NCI-H1092 treated with DMSO at 0.1 percent for 48 hours (cell line): Measurements from ENCODE around the gene ACOT2.
"Not testable (repeated sequence)": the region's sequence is repeated elsewhere in the genome, so short reads cannot be mapped to it uniquely, and the experiment has no call there.

Experiments
- DNase-seq: peaks from one replicate; lab custom pipeline; 2025; lab: John Stamatoyannopoulos, UW

ACOT2 gene

GRCh38 chr14:73567951-73568885, 795 bp upstream of the ACOT2 start:
- peak; percentile 2 for DNase-seq

- not testable (repeated sequence) for DNase-seq
These were observed 178 bp upstream of the ACOT2 start for GRCh38 chr14:73568886-73569184.

DNA sequence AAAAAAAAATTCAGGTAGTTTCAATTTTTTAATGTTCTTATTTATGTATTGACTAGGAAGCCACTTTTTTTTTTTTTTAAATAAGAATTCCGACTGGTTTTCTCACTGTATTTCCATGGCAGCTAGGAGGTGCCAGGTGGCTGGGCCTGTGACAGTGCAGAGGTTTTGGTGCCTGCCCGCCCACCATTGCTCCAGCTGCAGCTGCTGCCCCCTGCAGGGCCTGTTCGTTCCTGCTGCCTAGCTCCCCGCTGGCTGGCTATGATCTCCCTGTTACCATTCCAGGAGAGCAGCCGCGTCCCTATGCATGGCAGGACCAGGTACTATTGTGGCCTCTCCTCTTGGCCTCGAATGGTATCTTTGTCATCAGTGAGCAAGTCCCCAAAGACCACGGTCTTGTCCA, 1.9 kb downstream of the ACOT2 start:
- DNase-seq, result peak; percentile 10

GRCh38 chr14:73573034-73573433, 4.0 kb downstream of the ACOT2 start:
- DNase-seq, result not testable (repeated sequence)

DNA sequence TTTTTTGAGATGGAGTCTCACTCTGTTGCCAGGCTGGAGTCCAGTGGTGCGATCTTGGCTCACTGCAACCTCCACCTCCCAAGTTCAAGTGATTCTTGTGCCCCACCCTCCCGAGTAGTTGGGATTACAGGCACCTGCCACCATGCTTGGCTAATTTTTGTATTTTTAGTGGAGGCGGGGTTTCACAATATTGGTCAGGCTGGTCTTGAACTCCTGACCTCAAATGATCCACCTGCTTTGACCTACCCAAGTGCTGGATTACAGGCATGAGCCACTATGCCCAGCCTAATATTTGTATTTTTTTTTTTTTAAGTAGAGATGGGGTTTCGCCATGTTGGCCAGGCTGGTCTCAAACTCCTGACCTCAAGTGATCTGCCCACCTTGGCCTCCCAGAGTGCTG, 4.7 kb downstream of the ACOT2 start:
- DNase-seq, result not testable (repeated sequence)

DNA sequence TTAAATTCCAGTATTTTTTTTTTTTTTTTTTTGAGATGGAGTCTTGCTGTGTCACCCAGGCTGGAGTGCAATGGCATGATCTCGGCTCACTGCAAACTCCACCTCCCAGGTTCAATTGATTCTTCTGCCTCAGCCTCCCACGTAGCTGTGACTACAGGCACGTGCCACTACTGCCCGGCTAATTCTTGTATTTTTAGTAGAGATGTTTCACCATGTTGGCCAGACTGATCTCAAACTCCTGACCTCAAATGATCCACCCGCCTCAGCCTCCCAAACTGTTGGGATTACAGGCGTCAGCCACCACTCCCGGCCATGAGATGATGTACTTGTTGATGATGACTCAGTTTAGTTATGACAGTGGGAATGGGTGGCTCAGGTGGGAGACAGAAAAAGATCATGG, 5.2 kb downstream of the ACOT2 start:
- DNase-seq, result not testable (repeated sequence)

- no peak for DNase-seq
These were observed 7.4 kb downstream of the ACOT2 start for GRCh38 chr14:73576391-73576790.

- DNase-seq, result not testable (repeated sequence)
These were observed 8.2 kb downstream of the ACOT2 start for GRCh38 chr14:73577214-73577613.

DNA sequence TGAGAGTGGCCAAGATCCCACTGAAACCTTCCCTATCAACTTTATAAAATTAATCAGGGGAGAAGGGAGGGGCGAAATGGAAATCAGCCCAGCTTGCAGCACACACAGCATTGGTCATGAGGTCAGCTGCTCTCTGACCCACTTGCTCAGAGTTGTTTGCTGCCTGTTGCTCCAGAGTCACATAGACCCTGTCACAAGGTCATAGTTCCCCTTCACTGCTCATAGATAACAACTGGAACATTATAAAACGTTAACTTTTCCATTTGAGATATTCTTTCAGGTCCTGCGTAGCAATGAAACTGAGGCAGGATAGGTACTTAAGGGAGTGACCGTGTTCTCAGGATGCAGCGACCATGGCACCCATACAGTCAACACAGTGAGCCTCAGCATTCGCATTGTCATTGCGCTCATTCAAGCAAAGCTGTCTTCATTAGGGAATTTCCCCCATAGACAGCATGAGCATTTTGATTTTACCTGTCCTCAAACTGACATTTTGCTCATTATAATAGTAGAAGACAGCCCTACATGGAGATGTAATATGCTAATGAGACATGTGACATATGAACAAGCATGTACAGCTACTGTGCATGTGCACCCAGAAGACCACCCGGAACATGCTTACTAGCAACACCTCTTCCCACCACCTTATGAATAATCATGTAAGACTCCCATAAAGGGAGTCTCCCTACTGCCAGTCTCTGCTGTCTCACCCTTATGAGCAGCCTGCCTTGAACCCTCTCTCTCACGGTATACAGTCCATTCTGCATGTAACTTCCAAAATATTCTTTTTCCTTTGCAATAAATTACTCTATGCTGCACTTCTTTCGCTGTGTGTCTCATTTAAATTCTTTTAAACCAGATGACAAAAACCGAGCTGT, 13.3 kb downstream of the ACOT2 start:
- DNase-seq, result not testable (repeated sequence)

DNA sequence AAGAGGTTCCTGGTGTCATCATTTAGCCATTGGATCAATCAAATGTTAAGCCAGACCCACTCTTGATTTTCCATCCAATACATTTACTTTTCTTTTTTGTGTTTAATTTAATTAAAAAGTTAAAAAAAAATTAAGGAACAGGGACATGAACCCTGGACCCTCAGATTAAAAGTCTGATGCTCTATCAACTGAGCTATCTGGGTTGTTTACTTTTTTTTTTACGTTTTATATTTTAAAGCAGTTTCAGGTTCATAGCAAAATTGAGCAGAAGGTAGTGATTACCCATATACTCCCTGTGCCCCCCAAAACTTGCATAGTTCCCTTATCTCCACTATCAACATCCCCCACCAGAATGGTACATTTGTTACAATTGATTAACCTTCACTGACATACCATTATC, 19.7 kb downstream of the ACOT2 start:
- DNase-seq, result no peak

DNA sequence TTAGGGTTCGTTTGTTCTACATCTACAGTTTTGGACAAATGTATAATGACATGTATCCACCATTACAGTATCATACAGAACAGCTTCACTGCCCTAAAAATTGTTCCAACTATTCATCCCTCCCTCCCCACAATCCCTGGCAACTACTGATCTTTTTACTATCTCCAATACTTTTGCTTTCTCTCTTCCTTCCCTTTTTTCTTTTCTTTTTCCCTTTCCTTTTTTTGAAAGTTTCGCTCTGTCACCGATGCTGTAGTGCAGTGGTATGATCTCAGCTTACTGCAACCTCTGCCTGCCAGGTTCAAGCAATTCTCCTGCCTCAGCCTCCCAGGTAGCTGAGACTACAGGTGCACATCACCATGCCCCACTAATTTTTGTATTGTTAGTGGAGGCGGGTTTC, 20.1 kb downstream of the ACOT2 start:
- DNase-seq, result no peak

DNA sequence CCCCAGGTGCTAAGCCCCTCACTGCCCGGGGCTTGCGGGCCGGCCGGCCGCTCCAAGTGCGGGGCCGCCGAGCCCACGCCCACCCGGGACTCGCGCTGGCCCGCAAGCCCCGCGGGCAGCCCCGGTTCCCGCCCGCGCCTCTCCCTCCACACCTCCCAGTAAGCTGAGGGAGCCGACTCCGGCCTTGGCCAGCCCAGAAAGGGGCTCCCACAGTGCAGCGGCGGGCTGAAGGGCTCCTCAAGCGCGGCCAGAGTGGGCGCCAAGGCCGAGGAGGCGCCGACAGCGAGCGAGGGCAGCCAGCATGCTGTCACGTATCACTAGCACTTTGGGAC, 21.6 kb downstream of the ACOT2 start:
- not testable (repeated sequence) for DNase-seq

GRCh38 chr14:73591690-73592449, 22.9 kb downstream of the ACOT2 start, which contains the start of gene ACOT4:
Gene ACOT4 (plus strand): TSS chr14:73591873. CDS start chr14:73591960, 87 bp downstream.
- DNase-seq, result peak; percentile 51

DNA sequence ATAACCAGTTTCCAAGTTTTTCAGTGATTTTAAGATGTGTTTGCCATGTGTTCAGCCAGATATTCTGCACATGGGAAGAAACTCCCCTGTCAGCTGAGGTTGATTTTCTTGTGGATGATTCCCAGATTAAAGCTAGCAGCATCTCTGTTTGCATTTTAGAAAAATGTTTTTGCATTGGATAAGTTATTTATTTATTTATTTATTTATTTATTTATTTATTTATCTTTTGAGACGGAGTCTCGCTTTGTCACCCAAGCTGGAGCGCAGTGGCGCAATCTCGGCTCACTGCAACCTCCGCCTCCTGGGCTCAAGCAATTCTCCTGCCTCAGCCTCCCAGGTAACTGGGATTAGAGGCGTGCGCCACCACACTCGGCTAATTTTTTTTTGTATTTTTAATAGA, 25.5 kb downstream of the ACOT2 start:
- DNase-seq, result no peak

DNA sequence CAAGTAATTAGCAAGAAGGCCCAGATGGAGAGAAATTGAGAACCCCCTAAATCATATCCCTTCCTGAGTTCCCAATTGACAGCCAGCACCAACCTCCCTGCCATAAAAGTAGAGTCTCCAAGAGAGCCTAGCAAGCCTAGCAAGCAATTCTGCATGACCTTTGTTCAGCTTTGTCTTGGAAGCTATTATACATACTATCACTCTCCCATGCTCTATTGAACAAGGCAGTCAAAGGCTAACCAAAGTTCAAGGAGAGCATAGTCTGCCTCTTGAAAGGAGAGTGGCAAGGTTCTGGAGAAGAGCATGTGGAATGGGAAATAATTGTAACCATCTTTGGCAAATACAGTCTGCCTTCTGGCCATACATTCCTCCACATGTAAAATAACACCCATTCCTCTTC, 30.5 kb downstream of the ACOT2 start:
- DNase-seq, result no peak

DNA sequence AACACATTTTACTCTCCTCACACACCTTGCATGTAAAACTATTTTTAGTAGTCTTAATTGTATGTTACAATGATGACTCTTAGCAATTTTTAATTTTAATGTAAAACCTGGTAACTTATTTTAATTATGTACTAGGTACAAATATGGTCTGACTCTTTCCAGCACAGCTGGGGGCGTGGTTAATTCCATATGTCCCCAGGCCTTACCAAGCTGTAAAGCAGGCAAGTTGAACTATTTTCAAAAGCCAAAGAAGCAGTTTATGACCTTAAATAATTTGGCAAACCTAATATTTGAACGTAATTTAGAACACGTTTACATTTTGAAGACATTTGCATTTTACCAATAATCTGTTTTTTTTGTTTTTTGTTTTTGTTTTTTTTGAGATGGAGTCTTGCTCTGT, 34.0 kb downstream of the ACOT2 start:
- no peak for DNase-seq

- no peak for DNase-seq
These were observed 37.3 kb downstream of the ACOT2 start for GRCh38 chr14:73606271-73606670.

GRCh38 chr14:73607241-73607640, 38.2 kb downstream of the ACOT2 start:
- no peak for DNase-seq

DNA sequence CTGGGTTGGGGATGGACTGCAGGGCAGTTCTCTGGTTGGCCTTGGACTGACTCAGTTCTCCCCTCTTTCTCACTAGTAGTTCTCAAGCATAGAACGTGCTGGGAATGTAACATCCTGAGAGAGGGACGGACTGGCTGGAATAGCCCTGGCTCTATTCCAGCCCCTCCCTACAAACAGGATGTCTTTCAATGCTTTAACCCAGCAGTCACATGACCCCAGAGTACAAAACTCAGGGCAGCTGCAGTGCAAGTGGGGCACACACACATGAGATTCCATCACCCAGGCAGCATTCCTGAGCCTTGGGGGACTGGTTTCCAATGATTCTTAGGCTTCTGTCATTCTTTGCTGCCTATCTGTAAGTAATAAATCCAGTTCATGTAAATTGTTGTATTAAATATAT, 41.7 kb downstream of the ACOT2 start:
- no peak for DNase-seq

- DNase-seq, result peak; percentile 18
These were observed 43.5 kb downstream of the ACOT2 start, which contains the start of gene ACOT6 for GRCh38 chr14:73612339-73613045. Gene ACOT6 (plus strand): TSS chr14:73612517. CDS start chr14:73612572, 55 bp downstream.

DNA sequence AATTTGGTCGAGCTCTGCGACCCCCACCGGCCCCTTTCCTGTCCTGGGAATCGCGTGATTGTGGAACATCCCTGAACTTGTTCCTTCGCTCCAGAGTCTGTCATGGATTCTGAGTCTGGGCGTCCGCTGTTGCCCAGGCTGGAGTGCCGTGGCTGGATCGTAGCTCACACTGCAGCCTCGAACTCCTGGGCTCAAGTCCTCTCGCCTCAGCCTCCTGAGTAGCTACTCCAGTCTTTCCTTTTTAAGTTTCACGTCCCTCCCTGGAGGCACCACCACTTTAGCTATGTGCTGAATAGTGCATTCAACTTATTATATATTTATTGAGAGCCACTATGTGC, 44.0 kb downstream of the ACOT2 start:
- no peak for DNase-seq
